ENCODE results near the gene LMBRD1. TPM values are rescaled to one million over a fixed set of nuclear protein-coding genes. Genes with fewer than 3 reads are reported as not detected.
"Not testable (repeated sequence)": the region's sequence is repeated elsewhere in the genome, so short reads cannot be mapped to it uniquely, and the experiment has no call there.

LMBRD1 gene
- total and polyA plus RNA-seq, 2 of the 13 experiments (the other 11 are each of a cell fraction or from before 2014, with no cell fraction given), result 18.9 to 21.5 TPM

DNA sequence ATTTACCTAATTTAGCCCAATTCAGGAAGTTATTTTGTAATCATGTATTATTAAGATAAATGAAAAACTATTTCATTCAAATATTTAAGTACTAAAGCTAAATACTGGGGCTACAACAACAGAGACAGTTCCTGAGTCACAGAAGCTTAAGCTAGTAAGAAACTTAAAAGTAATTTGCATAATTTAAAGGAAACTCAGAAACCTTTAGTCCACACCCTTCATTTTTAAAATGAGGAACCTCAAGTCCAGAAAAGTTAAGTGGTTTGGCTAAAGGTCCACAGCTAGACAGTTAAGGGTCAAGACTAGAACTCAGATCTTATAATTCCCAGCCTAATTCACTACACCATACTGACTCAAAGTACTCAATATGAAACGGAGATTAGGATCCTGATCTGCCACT, 7.2 kb downstream of the LMBRD1 start:
- 100% methylated on average over 1 of the region's 1 CpG for WGBS (ENCODE audit: low lambda C conversion rate)
- ATAC-seq, result no peak

DNA sequence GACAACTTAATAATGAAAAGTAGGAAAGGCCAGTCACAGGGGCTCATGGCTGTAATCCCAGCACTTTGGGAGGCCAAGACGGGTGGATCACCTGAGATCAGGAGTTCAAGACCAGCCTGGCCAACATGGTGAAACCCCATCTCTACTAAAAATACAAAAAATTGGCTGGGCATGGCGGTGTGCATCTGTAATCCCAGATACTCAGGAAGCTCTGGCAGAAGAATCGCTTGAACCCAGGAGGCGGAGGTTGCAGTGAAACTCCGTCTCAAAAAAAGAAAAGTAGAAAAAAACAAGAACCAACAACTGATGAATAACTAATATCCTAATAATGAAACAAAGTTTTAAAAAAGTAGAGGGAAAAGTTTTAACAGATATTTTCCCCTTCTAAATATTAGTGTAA, 9.4 kb downstream of the LMBRD1 start:
- H3K9ac ChIP-seq (ENCODE audit: insufficient read depth, low read depth, low read length); H3K27ac ChIP-seq (ENCODE audit: extremely low read length, insufficient read depth, low read length); ATAC-seq; DNase-seq (ENCODE audit: low spot score); H3K9me3 ChIP-seq (ENCODE audit: low read length); H3K79me2 ChIP-seq (ENCODE audit: insufficient read depth, low read length); H2AFZ ChIP-seq (ENCODE audit: low read length); CTCF ChIA-PET (ENCODE audit: low intra/inter-chr PET ratio, low total read pairs); H3K4me1 ChIP-seq (ENCODE audit: insufficient read depth, low read length); H4K20me1 ChIP-seq (ENCODE audit: insufficient read depth, low read length); FAIRE-seq; in situ Hi-C loops (cut with HindIII; ENCODE audit: extremely low pct_ligation_motif_present, low pct_unique_long_range_greater_than_20kb); H3K27me3 ChIP-seq (ENCODE audit: control insufficient read depth in 1 of 2, insufficient read depth in 2 of 2, low read length in 2 of 2); intact Hi-C loops (cut with micrococcal nuclease; ENCODE audit: unreplicated experiment); BruUV-seq (replicated peaks); POLR2A ChIA-PET; H3K4me3 ChIP-seq (replicated peaks in 1 of 3; ENCODE audit: insufficient read depth in 1 of 3, low read depth in 2 of 3, low read length in 3 of 3); H3K4me2 ChIP-seq (ENCODE audit: low read depth, low read length); H3K36me3 ChIP-seq (replicated peaks in 1 of 2; ENCODE audit: control insufficient read depth in 1 of 2, insufficient read depth in 2 of 2, low read length in 2 of 2): not testable (repeated sequence)
- 76% methylated on average over 5 of the region's 5 CpGs for WGBS (ENCODE audit: low lambda C conversion rate)

More for the DNA sequence above, 7.2 kb downstream of the LMBRD1 start:
- intact Hi-C loops (cut with micrococcal nuclease; ENCODE audit: unreplicated experiment) (no loop called here), in situ Hi-C loops (cut with HindIII; ENCODE audit: extremely low pct_ligation_motif_present, low pct_unique_long_range_greater_than_20kb) (no loop called here)
- no peak overlapping the region for H3K27ac ChIP-seq (ENCODE audit: extremely low read length, insufficient read depth, low read length)
- H3K79me2 ChIP-seq (ENCODE audit: insufficient read depth, low read length), result peaks cover 8% of the 10 kb centered on the region
- no peaks in the 10 kb centered on the region for H3K9me3 ChIP-seq (ENCODE audit: low read length)
- no peaks in the 10 kb centered on the region for H4K20me1 ChIP-seq (ENCODE audit: insufficient read depth, low read length)
- BruUV-seq (replicated peaks), result no TSS peak
- ChIA-PET POLR2A (no interaction called here), CTCF (ENCODE audit: low intra/inter-chr PET ratio, low total read pairs) (no interaction called here)
- H3K36me3 ChIP-seq (replicated peaks in 1 of 2; ENCODE audit: control insufficient read depth in 1 of 2, insufficient read depth in 2 of 2, low read length in 2 of 2), result peaks cover 0 to 6% of the 10 kb centered on the region in 2 experiments; a peak in 1 of 5 replicates
- no peak overlapping the region for H3K4me2 ChIP-seq (ENCODE audit: low read depth, low read length)
- FAIRE-seq (no peak), DNase-seq (ENCODE audit: low spot score) (no peak)
- no peak overlapping the region for H3K4me3 ChIP-seq (replicated peaks in 1 of 3; ENCODE audit: insufficient read depth in 1 of 3, low read depth in 2 of 3, low read length in 3 of 3)
- H2AFZ ChIP-seq (ENCODE audit: low read length), result no peak overlapping the region
- TF ChIP-seq, protein P1, sequence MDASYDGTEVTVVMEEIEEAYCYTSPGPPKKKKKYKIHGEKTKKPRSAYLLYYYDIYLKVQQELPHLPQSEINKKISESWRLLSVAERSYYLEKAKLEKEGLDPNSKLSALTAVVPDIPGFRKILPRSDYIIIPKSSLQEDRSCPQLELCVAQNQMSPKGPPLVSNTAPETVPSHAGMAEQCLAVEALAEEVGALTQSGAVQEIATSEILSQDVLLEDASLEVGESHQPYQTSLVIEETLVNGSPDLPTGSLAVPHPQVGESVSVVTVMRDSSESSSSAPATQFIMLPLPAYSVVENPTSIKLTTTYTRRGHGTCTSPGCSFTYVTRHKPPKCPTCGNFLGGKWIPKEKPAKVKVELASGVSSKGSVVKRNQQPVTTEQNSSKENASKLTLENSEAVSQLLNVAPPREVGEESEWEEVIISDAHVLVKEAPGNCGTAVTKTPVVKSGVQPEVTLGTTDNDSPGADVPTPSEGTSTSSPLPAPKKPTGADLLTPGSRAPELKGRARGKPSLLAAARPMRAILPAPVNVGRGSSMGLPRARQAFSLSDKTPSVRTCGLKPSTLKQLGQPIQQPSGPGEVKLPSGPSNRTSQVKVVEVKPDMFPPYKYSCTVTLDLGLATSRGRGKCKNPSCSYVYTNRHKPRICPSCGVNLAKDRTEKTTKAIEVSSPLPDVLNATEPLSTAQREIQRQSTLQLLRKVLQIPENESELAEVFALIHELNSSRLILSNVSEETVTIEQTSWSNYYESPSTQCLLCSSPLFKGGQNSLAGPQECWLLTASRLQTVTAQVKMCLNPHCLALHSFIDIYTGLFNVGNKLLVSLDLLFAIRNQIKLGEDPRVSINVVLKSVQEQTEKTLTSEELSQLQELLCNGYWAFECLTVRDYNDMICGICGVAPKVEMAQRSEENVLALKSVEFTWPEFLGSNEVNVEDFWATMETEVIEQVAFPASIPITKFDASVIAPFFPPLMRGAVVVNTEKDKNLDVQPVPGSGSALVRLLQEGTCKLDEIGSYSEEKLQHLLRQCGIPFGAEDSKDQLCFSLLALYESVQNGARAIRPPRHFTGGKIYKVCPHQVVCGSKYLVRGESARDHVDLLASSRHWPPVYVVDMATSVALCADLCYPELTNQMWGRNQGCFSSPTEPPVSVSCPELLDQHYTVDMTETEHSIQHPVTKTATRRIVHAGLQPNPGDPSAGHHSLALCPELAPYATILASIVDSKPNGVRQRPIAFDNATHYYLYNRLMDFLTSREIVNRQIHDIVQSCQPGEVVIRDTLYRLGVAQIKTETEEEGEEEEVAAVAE (CRISPR knock-in tag; IDR thresholded peaks at IDR 0.05; ENCODE audit: borderline replicate concordance), result no peak
- TF ChIP-seq, protein P2, sequence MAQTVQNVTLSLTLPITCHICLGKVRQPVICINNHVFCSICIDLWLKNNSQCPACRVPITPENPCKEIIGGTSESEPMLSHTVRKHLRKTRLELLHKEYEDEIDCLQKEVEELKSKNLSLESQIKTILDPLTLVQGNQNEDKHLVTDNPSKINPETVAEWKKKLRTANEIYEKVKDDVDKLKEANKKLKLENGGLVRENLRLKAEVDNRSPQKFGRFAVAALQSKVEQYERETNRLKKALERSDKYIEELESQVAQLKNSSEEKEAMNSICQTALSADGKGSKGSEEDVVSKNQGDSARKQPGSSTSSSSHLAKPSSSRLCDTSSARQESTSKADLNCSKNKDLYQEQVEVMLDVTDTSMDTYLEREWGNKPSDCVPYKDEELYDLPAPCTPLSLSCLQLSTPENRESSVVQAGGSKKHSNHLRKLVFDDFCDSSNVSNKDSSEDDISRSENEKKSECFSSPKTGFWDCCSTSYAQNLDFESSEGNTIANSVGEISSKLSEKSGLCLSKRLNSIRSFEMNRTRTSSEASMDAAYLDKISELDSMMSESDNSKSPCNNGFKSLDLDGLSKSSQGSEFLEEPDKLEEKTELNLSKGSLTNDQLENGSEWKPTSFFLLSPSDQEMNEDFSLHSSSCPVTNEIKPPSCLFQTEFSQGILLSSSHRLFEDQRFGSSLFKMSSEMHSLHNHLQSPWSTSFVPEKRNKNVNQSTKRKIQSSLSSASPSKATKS (CRISPR knock-in tag; IDR thresholded peaks at IDR 0.05), result no peak
- TF ChIP-seq HOXA9 (CRISPR knock-in tag; IDR thresholded peaks at IDR 0.05; ENCODE audit: borderline replicate concordance) (no peak), SYNCRIP (IDR thresholded peaks at IDR 0.05; ENCODE audit: insufficient read depth, low read depth, low read length) (no peak), KDM5B (CRISPR knock-in tag; IDR thresholded peaks at IDR 0.05; ENCODE audit: borderline replicate concordance) (no peak), CBX2 (IDR thresholded peaks at IDR 0.05; ENCODE audit: low read depth, low read length) (no peak), CBX2 (CRISPR knock-in tag; IDR thresholded peaks at IDR 0.05; ENCODE audit: low read depth) (no peak)
- no peaks in the 10 kb centered on the region for H3K27me3 ChIP-seq (ENCODE audit: control insufficient read depth in 1 of 2, insufficient read depth in 2 of 2, low read length in 2 of 2)
- H3K9ac ChIP-seq (ENCODE audit: insufficient read depth, low read depth, low read length), result no peak overlapping the region
- peaks cover 1% of the 10 kb centered on the region; the same call in 1 of the 2 replicates for H3K4me1 ChIP-seq (ENCODE audit: insufficient read depth, low read length)

Data from HepG2 (cell line).